ENCODE measurements around the gene SMIM36. TPM values are rescaled to one million over a fixed set of nuclear protein-coding genes. Genes with fewer than 3 reads are reported as not detected.

Gene SMIM36
- total RNA-seq, 1 experiment from 2014 or later: not detected

DNA sequence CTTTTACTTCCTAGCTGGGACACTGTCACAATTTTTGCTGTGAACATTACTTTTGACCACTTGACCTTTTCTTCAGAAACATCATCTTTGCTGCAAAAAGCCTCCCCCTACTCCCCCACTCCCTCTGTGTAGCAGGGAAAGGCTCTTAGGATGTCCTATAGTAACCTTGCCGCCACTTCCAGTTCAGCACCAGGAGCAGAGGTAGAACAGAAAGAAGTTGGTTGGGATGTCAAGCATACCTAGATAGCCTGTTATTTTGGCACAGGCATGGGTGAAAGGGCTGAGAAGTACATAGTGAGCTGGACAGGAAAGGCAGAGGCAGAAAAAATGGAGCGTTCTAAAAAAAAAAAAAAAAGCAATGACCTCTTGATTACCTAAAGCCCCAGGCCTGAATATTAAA lies 31.3 kb downstream of the SMIM36 start (continued):
- TF ChIP-seq, protein P1, sequence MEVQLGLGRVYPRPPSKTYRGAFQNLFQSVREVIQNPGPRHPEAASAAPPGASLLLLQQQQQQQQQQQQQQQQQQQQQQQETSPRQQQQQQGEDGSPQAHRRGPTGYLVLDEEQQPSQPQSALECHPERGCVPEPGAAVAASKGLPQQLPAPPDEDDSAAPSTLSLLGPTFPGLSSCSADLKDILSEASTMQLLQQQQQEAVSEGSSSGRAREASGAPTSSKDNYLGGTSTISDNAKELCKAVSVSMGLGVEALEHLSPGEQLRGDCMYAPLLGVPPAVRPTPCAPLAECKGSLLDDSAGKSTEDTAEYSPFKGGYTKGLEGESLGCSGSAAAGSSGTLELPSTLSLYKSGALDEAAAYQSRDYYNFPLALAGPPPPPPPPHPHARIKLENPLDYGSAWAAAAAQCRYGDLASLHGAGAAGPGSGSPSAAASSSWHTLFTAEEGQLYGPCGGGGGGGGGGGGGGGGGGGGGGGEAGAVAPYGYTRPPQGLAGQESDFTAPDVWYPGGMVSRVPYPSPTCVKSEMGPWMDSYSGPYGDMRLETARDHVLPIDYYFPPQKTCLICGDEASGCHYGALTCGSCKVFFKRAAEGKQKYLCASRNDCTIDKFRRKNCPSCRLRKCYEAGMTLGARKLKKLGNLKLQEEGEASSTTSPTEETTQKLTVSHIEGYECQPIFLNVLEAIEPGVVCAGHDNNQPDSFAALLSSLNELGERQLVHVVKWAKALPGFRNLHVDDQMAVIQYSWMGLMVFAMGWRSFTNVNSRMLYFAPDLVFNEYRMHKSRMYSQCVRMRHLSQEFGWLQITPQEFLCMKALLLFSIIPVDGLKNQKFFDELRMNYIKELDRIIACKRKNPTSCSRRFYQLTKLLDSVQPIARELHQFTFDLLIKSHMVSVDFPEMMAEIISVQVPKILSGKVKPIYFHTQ (CRISPR knock-in tag; IDR thresholded peaks at IDR 0.05): no peak
- TF ChIP-seq ZNF416 (CRISPR knock-in tag; IDR thresholded peaks at IDR 0.05): no peak
- TF ChIP-seq, protein P2, sequence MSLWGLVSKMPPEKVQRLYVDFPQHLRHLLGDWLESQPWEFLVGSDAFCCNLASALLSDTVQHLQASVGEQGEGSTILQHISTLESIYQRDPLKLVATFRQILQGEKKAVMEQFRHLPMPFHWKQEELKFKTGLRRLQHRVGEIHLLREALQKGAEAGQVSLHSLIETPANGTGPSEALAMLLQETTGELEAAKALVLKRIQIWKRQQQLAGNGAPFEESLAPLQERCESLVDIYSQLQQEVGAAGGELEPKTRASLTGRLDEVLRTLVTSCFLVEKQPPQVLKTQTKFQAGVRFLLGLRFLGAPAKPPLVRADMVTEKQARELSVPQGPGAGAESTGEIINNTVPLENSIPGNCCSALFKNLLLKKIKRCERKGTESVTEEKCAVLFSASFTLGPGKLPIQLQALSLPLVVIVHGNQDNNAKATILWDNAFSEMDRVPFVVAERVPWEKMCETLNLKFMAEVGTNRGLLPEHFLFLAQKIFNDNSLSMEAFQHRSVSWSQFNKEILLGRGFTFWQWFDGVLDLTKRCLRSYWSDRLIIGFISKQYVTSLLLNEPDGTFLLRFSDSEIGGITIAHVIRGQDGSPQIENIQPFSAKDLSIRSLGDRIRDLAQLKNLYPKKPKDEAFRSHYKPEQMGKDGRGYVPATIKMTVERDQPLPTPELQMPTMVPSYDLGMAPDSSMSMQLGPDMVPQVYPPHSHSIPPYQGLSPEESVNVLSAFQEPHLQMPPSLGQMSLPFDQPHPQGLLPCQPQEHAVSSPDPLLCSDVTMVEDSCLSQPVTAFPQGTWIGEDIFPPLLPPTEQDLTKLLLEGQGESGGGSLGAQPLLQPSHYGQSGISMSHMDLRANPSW (CRISPR knock-in tag; conservative IDR thresholded peaks at IDR 0.05; ENCODE audit: low read depth): no peak
- no peak for TF ChIP-seq GTF2I (CRISPR knock-in tag; conservative IDR thresholded peaks at IDR 0.05)

DNA sequence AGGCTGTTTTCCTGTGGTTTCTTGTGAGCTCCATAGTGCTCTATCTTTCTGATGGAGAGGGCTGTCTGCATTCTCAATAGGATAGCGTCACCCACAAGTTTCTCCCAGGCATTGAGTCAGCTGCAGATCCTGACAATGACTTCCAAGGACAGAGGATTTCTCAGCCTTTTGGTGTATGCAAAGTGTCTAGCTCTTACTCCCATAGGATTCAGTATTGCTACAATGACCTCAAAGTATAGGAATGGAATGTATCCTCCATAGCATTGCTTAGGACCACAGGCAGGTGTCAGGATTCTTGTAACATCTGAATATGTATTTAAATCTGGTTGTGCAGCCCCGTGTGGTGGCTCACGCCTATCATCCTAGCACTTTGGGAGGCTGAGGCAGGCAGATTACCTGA lies 32.3 kb downstream of the SMIM36 start:
- no peak overlapping the region for H3K27ac Mint-ChIP-seq
- no peaks in the 10 kb centered on the region for H3K36me3 Mint-ChIP-seq
- no peak overlapping the region for H3K4me3 Mint-ChIP-seq
- H3K4me1 Mint-ChIP-seq: peaks cover 17% of the 10 kb centered on the region
- peaks cover 5% of the 10 kb centered on the region; the same call in 1 of the 2 replicates for H3K9me3 Mint-ChIP-seq
- POLR2A ChIA-PET: no interaction called here
- DNase-seq (ENCODE audit: low spot score) (no peak), ATAC-seq (no peak)
- CTCF ChIA-PET: no interaction called here
- H3K27me3 Mint-ChIP-seq (ENCODE audit: low read depth): no peaks in the 10 kb centered on the region
- TF ChIP-seq, protein P3, sequence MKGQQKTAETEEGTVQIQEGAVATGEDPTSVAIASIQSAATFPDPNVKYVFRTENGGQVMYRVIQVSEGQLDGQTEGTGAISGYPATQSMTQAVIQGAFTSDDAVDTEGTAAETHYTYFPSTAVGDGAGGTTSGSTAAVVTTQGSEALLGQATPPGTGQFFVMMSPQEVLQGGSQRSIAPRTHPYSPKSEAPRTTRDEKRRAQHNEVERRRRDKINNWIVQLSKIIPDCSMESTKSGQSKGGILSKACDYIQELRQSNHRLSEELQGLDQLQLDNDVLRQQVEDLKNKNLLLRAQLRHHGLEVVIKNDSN (CRISPR knock-in tag; IDR thresholded peaks at IDR 0.05): no peak
- TF ChIP-seq EMX1 (CRISPR knock-in tag; IDR thresholded peaks at IDR 0.05): no peak
- TF ChIP-seq CREB1 (CRISPR knock-in tag; IDR thresholded peaks at IDR 0.05): no peak
- TF ChIP-seq, protein P4, sequence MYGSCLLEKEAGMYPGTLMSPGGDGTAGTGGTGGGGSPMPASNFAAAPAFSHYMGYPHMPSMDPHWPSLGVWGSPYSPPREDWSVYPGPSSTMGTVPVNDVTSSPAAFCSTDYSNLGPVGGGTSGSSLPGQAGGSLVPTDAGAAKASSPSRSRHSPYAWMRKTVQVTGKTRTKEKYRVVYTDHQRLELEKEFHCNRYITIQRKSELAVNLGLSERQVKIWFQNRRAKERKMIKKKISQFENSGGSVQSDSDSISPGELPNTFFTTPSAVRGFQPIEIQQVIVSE (CRISPR knock-in tag; IDR thresholded peaks at IDR 0.05; ENCODE audit: borderline replicate concordance): no peak
- TF ChIP-seq, protein P5, sequence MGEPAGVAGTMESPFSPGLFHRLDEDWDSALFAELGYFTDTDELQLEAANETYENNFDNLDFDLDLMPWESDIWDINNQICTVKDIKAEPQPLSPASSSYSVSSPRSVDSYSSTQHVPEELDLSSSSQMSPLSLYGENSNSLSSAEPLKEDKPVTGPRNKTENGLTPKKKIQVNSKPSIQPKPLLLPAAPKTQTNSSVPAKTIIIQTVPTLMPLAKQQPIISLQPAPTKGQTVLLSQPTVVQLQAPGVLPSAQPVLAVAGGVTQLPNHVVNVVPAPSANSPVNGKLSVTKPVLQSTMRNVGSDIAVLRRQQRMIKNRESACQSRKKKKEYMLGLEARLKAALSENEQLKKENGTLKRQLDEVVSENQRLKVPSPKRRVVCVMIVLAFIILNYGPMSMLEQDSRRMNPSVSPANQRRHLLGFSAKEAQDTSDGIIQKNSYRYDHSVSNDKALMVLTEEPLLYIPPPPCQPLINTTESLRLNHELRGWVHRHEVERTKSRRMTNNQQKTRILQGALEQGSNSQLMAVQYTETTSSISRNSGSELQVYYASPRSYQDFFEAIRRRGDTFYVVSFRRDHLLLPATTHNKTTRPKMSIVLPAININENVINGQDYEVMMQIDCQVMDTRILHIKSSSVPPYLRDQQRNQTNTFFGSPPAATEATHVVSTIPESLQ (CRISPR knock-in tag; IDR thresholded peaks at IDR 0.05): no peak
- TF ChIP-seq NFATC4 (CRISPR knock-in tag; IDR thresholded peaks at IDR 0.05): no peak
- TF ChIP-seq, protein P6, sequence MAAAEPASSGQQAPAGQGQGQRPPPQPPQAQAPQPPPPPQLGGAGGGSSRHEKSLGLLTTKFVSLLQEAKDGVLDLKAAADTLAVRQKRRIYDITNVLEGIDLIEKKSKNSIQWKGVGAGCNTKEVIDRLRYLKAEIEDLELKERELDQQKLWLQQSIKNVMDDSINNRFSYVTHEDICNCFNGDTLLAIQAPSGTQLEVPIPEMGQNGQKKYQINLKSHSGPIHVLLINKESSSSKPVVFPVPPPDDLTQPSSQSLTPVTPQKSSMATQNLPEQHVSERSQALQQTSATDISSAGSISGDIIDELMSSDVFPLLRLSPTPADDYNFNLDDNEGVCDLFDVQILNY (CRISPR knock-in tag; IDR thresholded peaks at IDR 0.05): no peak
- TF ChIP-seq, protein P7, sequence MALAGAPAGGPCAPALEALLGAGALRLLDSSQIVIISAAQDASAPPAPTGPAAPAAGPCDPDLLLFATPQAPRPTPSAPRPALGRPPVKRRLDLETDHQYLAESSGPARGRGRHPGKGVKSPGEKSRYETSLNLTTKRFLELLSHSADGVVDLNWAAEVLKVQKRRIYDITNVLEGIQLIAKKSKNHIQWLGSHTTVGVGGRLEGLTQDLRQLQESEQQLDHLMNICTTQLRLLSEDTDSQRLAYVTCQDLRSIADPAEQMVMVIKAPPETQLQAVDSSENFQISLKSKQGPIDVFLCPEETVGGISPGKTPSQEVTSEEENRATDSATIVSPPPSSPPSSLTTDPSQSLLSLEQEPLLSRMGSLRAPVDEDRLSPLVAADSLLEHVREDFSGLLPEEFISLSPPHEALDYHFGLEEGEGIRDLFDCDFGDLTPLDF (CRISPR knock-in tag; IDR thresholded peaks at IDR 0.05): no peak
- TF ChIP-seq ZBTB21 (CRISPR knock-in tag; IDR thresholded peaks at IDR 0.05; ENCODE audit: borderline replicate concordance): no peak
- TF ChIP-seq, protein P1 (CRISPR knock-in tag; IDR thresholded peaks at IDR 0.05): no peak
- no peak for TF ChIP-seq JUN (CRISPR knock-in tag; IDR thresholded peaks at IDR 0.05)
- TF ChIP-seq, protein P8, sequence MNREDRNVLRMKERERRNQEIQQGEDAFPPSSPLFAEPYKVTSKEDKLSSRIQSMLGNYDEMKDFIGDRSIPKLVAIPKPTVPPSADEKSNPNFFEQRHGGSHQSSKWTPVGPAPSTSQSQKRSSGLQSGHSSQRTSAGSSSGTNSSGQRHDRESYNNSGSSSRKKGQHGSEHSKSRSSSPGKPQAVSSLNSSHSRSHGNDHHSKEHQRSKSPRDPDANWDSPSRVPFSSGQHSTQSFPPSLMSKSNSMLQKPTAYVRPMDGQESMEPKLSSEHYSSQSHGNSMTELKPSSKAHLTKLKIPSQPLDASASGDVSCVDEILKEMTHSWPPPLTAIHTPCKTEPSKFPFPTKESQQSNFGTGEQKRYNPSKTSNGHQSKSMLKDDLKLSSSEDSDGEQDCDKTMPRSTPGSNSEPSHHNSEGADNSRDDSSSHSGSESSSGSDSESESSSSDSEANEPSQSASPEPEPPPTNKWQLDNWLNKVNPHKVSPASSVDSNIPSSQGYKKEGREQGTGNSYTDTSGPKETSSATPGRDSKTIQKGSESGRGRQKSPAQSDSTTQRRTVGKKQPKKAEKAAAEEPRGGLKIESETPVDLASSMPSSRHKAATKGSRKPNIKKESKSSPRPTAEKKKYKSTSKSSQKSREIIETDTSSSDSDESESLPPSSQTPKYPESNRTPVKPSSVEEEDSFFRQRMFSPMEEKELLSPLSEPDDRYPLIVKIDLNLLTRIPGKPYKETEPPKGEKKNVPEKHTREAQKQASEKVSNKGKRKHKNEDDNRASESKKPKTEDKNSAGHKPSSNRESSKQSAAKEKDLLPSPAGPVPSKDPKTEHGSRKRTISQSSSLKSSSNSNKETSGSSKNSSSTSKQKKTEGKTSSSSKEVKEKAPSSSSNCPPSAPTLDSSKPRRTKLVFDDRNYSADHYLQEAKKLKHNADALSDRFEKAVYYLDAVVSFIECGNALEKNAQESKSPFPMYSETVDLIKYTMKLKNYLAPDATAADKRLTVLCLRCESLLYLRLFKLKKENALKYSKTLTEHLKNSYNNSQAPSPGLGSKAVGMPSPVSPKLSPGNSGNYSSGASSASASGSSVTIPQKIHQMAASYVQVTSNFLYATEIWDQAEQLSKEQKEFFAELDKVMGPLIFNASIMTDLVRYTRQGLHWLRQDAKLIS (CRISPR knock-in tag; IDR thresholded peaks at IDR 0.05; ENCODE audit: borderline replicate concordance): no peak
- no peak for TF ChIP-seq NR2C2 (CRISPR knock-in tag; IDR thresholded peaks at IDR 0.05)
- TF ChIP-seq IRF2 (CRISPR knock-in tag; IDR thresholded peaks at IDR 0.05; ENCODE audit: borderline replicate concordance, low read depth): no peak
